AG10803 (cell line): ENCODE data around the gene TMEM123.
A peak's percentile ranks its signal among the peaks of the same experiment; 100 is the strongest.

Experiments used
- DNase-seq: peaks from one replicate; pipeline ENCODE4 v3.0.0; 2010; ENCODE audit warnings: low read depth
- H3K4me3 ChIP-seq: 2 replicates; pipeline ENCODE4 v1.5.1; 2011; ENCODE audit warnings: mild to moderate bottlenecking, low read length, control low read depth
- TF ChIP-seq, protein P1 (sequence below): conservative IDR thresholded peaks from 2 replicates; pipeline ENCODE4 v1.5.1; 2011; ENCODE audit warnings: mild to moderate bottlenecking, low read length, control low read depth, inconsistent platforms

The TMEM123 gene

DNA sequence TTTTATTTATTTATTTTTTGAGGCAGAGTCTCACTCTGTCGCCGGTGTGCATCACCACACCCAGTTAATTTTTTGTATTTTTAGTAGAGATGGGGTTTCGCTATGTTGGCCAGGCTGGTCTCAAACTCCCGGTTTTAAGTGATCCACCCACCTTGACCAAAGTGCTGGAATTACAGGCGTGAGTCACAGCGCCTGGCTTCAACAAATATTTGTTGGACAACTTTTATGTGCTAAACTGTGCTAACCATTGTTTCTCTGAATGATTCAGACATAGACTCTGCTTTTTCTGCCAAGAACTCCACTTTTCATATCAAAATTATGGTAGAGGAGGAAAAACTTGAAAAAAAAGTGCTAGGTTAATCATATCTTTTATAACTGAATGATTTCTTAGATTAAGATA lies 41.7 kb upstream of the TMEM123 start:
- no peak overlapping the region for H3K4me3 ChIP-seq
- TF ChIP-seq, protein P1, sequence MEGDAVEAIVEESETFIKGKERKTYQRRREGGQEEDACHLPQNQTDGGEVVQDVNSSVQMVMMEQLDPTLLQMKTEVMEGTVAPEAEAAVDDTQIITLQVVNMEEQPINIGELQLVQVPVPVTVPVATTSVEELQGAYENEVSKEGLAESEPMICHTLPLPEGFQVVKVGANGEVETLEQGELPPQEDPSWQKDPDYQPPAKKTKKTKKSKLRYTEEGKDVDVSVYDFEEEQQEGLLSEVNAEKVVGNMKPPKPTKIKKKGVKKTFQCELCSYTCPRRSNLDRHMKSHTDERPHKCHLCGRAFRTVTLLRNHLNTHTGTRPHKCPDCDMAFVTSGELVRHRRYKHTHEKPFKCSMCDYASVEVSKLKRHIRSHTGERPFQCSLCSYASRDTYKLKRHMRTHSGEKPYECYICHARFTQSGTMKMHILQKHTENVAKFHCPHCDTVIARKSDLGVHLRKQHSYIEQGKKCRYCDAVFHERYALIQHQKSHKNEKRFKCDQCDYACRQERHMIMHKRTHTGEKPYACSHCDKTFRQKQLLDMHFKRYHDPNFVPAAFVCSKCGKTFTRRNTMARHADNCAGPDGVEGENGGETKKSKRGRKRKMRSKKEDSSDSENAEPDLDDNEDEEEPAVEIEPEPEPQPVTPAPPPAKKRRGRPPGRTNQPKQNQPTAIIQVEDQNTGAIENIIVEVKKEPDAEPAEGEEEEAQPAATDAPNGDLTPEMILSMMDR, result no peak
- peak; percentile 59 for DNase-seq

DNA sequence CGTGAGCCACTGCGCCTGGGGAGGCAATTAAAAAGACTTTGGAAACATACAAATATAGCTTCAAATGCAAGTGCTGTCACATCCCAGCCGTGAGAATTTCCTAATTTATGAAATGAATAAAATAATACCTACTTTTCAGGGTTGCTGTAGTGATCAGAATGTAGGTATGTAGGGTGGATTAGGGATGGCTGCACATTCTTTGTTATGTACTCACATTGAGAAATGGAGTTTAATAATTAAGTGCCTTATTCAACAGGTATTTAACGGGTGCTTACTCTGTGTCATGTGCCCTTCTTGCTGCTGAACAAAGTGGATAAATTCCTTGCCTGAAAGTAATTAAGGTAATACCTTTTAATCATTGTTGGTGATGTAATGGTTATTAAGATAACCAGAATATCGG lies 41.0 kb upstream of the TMEM123 start:
- DNase-seq, result no peak
- H3K4me3 ChIP-seq, result no peak overlapping the region
- TF ChIP-seq, protein P1, result no peak

DNA sequence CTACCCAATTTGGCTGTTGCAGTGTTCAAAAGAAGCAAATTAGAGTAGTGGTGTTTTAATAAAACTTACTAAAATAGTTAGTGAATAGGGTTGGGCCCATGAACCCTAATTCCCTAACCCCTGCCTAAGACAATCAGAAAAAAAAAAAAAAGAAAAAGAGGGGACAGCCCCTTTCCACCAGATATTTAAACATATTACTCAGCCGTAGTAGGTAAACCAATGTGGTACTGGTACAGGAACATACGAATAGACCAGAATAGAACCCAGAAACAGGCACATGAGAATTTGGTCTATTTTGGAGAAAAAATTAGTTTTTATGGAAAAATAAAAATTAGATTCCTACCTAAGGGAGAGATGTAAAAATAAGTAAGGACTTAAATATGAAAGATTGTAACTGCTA lies 39.4 kb upstream of the TMEM123 start:
- H3K4me3 ChIP-seq, result no peak overlapping the region
- no peak for DNase-seq
- TF ChIP-seq, protein P1, result no peak

DNA sequence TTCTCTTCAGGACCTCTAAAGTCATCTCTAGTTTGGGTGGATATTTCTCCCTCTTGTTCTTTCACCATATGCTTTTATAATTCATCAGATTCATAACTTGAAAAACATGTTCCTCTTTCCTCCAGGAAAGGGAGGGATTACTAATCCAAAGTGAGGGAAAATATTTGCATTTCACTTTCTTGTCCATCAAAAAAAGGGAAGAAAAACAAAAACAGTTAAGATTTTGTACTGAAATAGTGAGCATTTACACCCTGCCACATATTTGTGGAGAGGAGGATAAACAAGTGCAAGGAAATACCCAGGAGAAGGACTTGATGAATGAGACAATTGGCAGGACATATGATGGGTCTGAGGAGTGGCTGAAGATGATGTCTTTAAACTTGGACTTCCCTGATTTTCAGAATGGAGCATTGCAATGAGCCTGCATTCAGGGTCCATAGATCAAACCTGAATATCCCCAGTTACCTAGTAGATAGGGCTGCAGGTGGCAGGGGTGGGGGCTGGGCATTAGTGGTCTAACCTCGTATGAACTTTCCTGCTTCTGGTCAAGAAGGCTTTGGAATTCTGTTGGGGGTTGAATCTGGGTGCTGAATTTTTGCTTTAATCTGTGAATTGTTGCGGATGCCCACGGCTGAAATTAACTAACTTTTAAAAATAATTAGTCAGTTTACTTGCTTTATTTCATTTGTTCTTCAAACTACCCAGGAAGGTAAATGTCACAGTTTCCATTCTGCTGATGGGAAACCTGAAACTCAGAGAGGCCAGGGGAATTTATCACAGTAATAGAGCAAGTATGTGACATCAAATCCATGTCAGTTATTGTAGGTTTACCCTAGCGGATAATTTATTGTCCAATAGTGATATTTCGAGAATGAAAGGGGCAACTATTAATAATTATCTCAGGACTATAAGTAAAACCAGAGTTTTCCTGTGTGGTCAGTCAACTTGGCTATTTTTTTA lies 36.9 kb upstream of the TMEM123 start:
- H3K4me3 ChIP-seq, result no peak overlapping the region
- no peak for DNase-seq
- TF ChIP-seq, protein P1, result no peak

DNA sequence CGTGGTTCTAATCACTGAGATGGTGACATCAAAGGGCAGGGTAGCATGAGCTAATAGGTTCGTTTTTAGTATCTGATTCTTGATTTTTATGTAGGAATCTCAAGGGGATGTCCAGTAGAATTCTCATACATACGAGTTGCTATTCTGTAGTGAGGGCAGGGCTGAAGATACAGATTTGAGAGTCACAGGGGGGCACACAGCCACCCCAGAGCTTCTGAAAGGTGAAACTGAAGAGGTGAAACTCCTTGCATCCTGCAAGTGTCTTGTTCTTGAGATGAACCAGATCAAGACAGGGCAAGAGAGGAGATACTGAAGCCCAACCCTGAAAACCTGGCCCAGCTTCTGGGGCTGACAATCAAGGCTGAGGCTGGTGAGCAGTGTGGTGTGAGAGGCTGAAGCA lies 35.6 kb upstream of the TMEM123 start:
- TF ChIP-seq, protein P1, result no peak
- DNase-seq, result no peak
- no peak overlapping the region for H3K4me3 ChIP-seq

DNA sequence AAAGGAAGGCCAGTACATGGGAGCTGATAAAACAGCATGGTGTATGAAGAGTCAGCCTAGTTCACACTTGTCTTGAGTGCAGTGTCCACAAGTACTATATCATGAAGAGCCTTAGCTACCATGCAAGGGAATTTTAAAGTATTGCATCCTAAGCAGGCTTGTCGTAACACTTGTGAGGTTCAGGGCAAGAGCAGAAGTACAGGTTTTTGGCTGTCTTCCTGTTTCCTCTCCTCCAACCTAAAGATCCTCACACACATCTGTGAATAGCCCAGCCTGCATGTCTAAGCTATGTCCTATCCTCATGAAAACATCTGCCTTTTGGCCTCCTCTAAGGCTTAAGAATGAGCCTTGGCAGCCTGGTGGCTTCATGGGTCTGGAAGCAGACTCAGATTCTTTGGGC lies 34.6 kb upstream of the TMEM123 start:
- no peak overlapping the region for H3K4me3 ChIP-seq
- TF ChIP-seq, protein P1, result no peak
- DNase-seq, result peak; percentile 49

DNA sequence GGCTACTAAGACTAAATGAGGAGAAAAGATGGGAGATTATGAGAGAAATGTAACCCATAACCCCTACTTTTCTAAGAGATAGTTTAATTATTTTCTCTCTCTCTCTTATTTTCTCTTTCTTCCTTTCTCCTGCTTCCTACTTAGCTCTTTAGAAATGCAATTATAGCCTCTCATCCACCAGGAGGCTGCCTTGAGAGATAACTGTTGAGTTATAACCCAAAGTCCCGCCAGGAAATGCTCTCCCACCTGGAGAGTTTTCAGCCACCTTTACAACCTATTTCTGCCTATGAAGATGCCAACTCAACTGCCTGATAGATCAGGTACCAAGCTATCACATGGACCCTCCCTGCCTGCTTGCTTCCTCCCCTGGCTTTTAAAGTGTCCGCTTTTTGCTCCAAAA lies 34.0 kb upstream of the TMEM123 start:
- TF ChIP-seq, protein P1, result no peak
- H3K4me3 ChIP-seq, result no peak overlapping the region
- DNase-seq, result no peak
